ENCODE data around the gene IFI16. TPM values are rescaled to one million over a fixed set of nuclear protein-coding genes. Genes with fewer than 3 reads are reported as not detected.

Gene IFI16
- total RNA-seq, 1 donor from 2014 or later, result 101 TPM

- Histone ChIP-seq H3K4me3 (no peak overlapping the region), H3K27ac (no peak overlapping the region)
- intact Hi-C loops (cut with DNase I), result no loop called here
Observed at GRCh38 chr1:159081626-159082025, 71.9 kb downstream of the IFI16 start.

GRCh38 chr1:159083013-159083412, 73.3 kb downstream of the IFI16 start:
- Histone ChIP-seq H3K27me3 (no peaks in the 10 kb centered on the region), H3K9me3 (no peaks in the 10 kb centered on the region), H3K36me3 (no peaks in the 10 kb centered on the region), H3K27ac (no peak overlapping the region), H3K4me3 (no peak overlapping the region), H3K4me1 (peaks cover 8% of the 10 kb centered on the region)
- no peak for DNase-seq (ENCODE audit: extremely low spot score in 2 of 2)
- TF ChIP-seq CTCF (IDR thresholded peaks at IDR 0.05) (no peak), POLR2AphosphoS5 (IDR thresholded peaks at IDR 0.05; ENCODE audit: insufficient read depth in 1 of 2, low read depth in 1 of 2) (no peak), POLR2A (IDR thresholded peaks at IDR 0.05) (no peak)
- intact Hi-C loops (cut with DNase I), result no loop called here

More at GRCh38 chr1:159081626-159082025, 71.9 kb downstream of the IFI16 start:
- peaks cover 8% of the 10 kb centered on the region for H3K4me1 ChIP-seq
- no peaks in the 10 kb centered on the region for H3K9me3 ChIP-seq
- H3K36me3 ChIP-seq, result no peaks in the 10 kb centered on the region
- no peak for DNase-seq (ENCODE audit: extremely low spot score in 2 of 2)
- TF ChIP-seq CTCF (IDR thresholded peaks at IDR 0.05) (no peak), POLR2AphosphoS5 (IDR thresholded peaks at IDR 0.05; ENCODE audit: insufficient read depth in 1 of 2, low read depth in 1 of 2) (no peak), POLR2A (IDR thresholded peaks at IDR 0.05) (no peak)
- H3K27me3 ChIP-seq, result no peaks in the 10 kb centered on the region

- H3K27me3 ChIP-seq, result no peaks in the 10 kb centered on the region
- no peaks in the 10 kb centered on the region for H3K36me3 ChIP-seq
- TF ChIP-seq POLR2AphosphoS5 (IDR thresholded peaks at IDR 0.05; ENCODE audit: insufficient read depth in 1 of 2, low read depth in 1 of 2) (no peak), POLR2A (IDR thresholded peaks at IDR 0.05) (no peak), CTCF (IDR thresholded peaks at IDR 0.05) (no peak)
- DNase-seq (ENCODE audit: extremely low spot score in 2 of 2), result no peak
- H3K4me1 ChIP-seq, result peaks cover 8% of the 10 kb centered on the region
- intact Hi-C loops (cut with DNase I), result no loop called here
- no peak overlapping the region for H3K27ac ChIP-seq
- no peak overlapping the region for H3K4me3 ChIP-seq
- H3K9me3 ChIP-seq, result no peaks in the 10 kb centered on the region
Observed at GRCh38 chr1:159084152-159084551, 74.4 kb downstream of the IFI16 start.

- DNase-seq (ENCODE audit: extremely low spot score in 2 of 2), result no peak
- Histone ChIP-seq H3K27ac (no peak overlapping the region), H3K9me3 (no peaks in the 10 kb centered on the region), H3K4me1 (peaks cover 8% of the 10 kb centered on the region), H3K27me3 (no peaks in the 10 kb centered on the region), H3K36me3 (no peaks in the 10 kb centered on the region), H3K4me3 (no peak overlapping the region)
- intact Hi-C loops (cut with DNase I), result no loop called here
- TF ChIP-seq CTCF (IDR thresholded peaks at IDR 0.05) (no peak), POLR2A (IDR thresholded peaks at IDR 0.05) (no peak), POLR2AphosphoS5 (IDR thresholded peaks at IDR 0.05; ENCODE audit: insufficient read depth in 1 of 2, low read depth in 1 of 2) (no peak)
Observed at GRCh38 chr1:159084867-159085266, 75.2 kb downstream of the IFI16 start.

GRCh38 chr1:159088050-159088449, 78.3 kb downstream of the IFI16 start:
- Histone ChIP-seq H3K27me3 (no peaks in the 10 kb centered on the region), H3K4me1 (no peaks in the 10 kb centered on the region), H3K9me3 (no peaks in the 10 kb centered on the region), H3K36me3 (no peaks in the 10 kb centered on the region), H3K27ac (no peak overlapping the region), H3K4me3 (no peak overlapping the region)
- TF ChIP-seq POLR2AphosphoS5 (IDR thresholded peaks at IDR 0.05; ENCODE audit: insufficient read depth in 1 of 2, low read depth in 1 of 2), result no peak
- no peak for TF ChIP-seq CTCF (IDR thresholded peaks at IDR 0.05)
- no peak for TF ChIP-seq POLR2A (IDR thresholded peaks at IDR 0.05)
- intact Hi-C loops (cut with DNase I), result no loop called here
- no peak for DNase-seq (ENCODE audit: extremely low spot score in 2 of 2)

Data from vagina (tissue), 2 donors.